ENCODE results near the gene FECH.

DNA sequence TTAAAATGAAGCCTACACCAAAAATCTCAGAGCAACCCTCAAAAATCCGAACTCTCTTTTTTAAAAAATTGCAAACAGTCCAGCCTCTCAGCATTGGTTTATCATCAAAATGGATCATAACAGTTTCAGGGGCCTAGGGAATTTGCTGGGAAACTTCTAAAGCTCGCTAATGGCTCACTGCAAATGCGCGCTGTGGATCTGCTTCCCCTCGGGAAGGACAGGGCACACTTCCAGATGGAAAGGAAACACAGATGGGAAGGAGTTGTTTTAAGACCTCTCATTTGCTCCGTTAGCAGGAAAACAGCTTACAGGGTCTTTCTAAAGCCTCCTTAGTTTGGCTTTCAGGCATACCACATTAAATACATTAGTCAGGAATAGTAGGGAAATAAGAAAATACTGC lies 27.2 kb downstream of the FECH start:
- TF ChIP-seq POLR2A (IDR thresholded peaks at IDR 0.05; ENCODE audit: low read depth, low read length) (no peak), POLR2AphosphoS5 (IDR thresholded peaks at IDR 0.05; ENCODE audit: low read depth, low read length) (no peak), TAF1 (IDR thresholded peaks at IDR 0.05; ENCODE audit: low read depth, low read length) (no peak)
